GM18951 (cell line): ENCODE data around the gene MED7.

Experiments used
- POLR2A ChIP-seq: IDR thresholded peaks from 4 replicates; pipeline ENCODE4 v1.6.1; 2011; ENCODE audit warnings: mild to moderate bottlenecking; ENCODE audit not compliant: insufficient read length, insufficient read depth; ENCODE audit errors: extremely low read depth
- in situ Hi-C: fragments of 300-500 bp; cut with MboI; formaldehyde crosslinking; loops from one replicate; pipeline ENCODE4 v1.12.0; 2022; ENCODE audit warnings: low sequenced_read_pairs, mixed read lengths, inconsistent platforms; ENCODE audit not compliant: unreplicated experiment

The MED7 gene

GRCh38 chr5:157109744-157110143, 32.9 kb downstream of the MED7 start:
- in situ Hi-C loops: no loop called here
- no peak for TF ChIP-seq POLR2A

GRCh38 chr5:157108976-157109375, 33.7 kb downstream of the MED7 start, which contains the start of gene HAVCR2:
Gene HAVCR2 (minus strand): TSS chr5:157109044. CDS start chr5:157108983, 61 bp downstream.
- in situ Hi-C loops: no loop called here
- TF ChIP-seq POLR2A: no peak

GRCh38 chr5:157107508-157107907, 35.2 kb downstream of the MED7 start:
- no peak for TF ChIP-seq POLR2A
- in situ Hi-C loops: no loop called here

- in situ Hi-C loops: no loop called here
- no peak for TF ChIP-seq POLR2A
Observed at GRCh38 chr5:157106630-157107461, 35.8 kb downstream of the MED7 start.

- in situ Hi-C loops: no loop called here
- no peak for TF ChIP-seq POLR2A
Observed at GRCh38 chr5:157100140-157100679, 42.5 kb downstream of the MED7 start.

GRCh38 chr5:157088342-157088990, 54.2 kb downstream of the MED7 start:
- in situ Hi-C loops: no loop called here
- no peak for TF ChIP-seq POLR2A
